Liver (tissue), 9 donors: ENCODE data around the gene PSMD1. TPM values are rescaled to one million over a fixed set of nuclear protein-coding genes. Genes with fewer than 3 reads are reported as not detected.

ENCODE experiments used
- DNase-seq: peaks from one replicate; pipeline ENCODE4 v3.0.0-alpha.2; 2017; ENCODE audit warnings: low spot score
- H3K27ac ChIP-seq, 2 donors: one replicate each; pipeline ENCODE4 v1.7.0; 2013; ENCODE audit warnings: inconsistent platforms in 2 of 2, low read length in 2 of 2, control low read depth in 1 of 2, low read depth in 1 of 2, mild to moderate bottlenecking in 1 of 2
- H3K27me3 ChIP-seq, 4 donors: one replicate each; pipeline versions ENCODE4 v1.6.1 to v1.7.0; 2013; ENCODE audit warnings: low read length in 3 of 4, inconsistent platforms in 1 of 4, mild to moderate bottlenecking in 1 of 4, moderate library complexity in 1 of 4; ENCODE audit not compliant: control insufficient read depth in 4 of 4, insufficient read depth in 4 of 4
- H3K36me3 ChIP-seq, 4 donors: one replicate each; pipeline versions ENCODE4 v1.6.1 to v1.7.0; 2013; ENCODE audit warnings: low read length in 3 of 4, mild to moderate bottlenecking in 3 of 4, low read depth in 1 of 4, moderate library complexity in 1 of 4; ENCODE audit not compliant: control insufficient read depth in 4 of 4, insufficient read depth in 3 of 4
- H3K4me1 ChIP-seq, 4 donors: one replicate each; pipeline versions ENCODE4 v1.6.1 to v1.7.0; 2013; ENCODE audit warnings: low read length in 3 of 4, mild to moderate bottlenecking in 3 of 4, moderate library complexity in 1 of 4; ENCODE audit not compliant: control insufficient read depth in 4 of 4, insufficient read depth in 4 of 4
- H3K4me3 ChIP-seq, 3 donors: one replicate each; pipeline versions ENCODE4 v1.6.1 to v1.7.0; 2013; ENCODE audit warnings: low read length in 3 of 3, control low read depth in 1 of 3, low read depth in 1 of 3, mild to moderate bottlenecking in 1 of 3
- H3K9ac ChIP-seq, 2 donors: one replicate each; pipeline ENCODE4 v1.7.0; 2013; ENCODE audit warnings: low read length in 2 of 2, mild to moderate bottlenecking in 2 of 2, moderate library complexity in 2 of 2, control low read depth in 1 of 2, low read depth in 1 of 2
- H3K9me3 ChIP-seq, 4 donors: one replicate each; pipeline versions ENCODE4 v1.6.1 to v1.7.0; 2013; ENCODE audit warnings: low read length in 3 of 4; ENCODE audit not compliant: control insufficient read depth in 4 of 4
- ATF3 ChIP-seq: IDR thresholded peaks from 2 replicates; pipeline ENCODE4 v1.6.1; 2016; ENCODE audit warnings: antibody characterized with exemption
- CTCF ChIP-seq: fragments of 150-350 bp; IDR thresholded peaks from 2 replicates; pipeline ENCODE4 v1.5.1; 2017; ENCODE audit warnings: improper control_type of control experiment, low read depth, low read length; ENCODE audit not compliant: missing input control
- FOXA1 ChIP-seq: IDR thresholded peaks from 2 replicates; pipeline ENCODE4 v1.6.1; 2016; ENCODE audit warnings: antibody characterized with exemption
- FOXA2 ChIP-seq: IDR thresholded peaks from 2 replicates; pipeline ENCODE4 v1.6.1; 2016; ENCODE audit warnings: antibody characterized with exemption
- GABPA ChIP-seq, 2 donors: IDR thresholded peaks in 1 of 2; conservative IDR thresholded peaks in 1 of 2; 2 replicates each; pipeline ENCODE4 v1.6.1; 2016; ENCODE audit warnings: antibody characterized with exemption in 2 of 2, mild to moderate bottlenecking in 1 of 2, moderate library complexity in 1 of 2
- HNF4A ChIP-seq, 2 donors: conservative IDR thresholded peaks; 2 replicates each; pipeline ENCODE4 v1.6.1; 2016; ENCODE audit warnings: antibody characterized with exemption in 2 of 2, mild to moderate bottlenecking in 2 of 2
- HNF4G ChIP-seq: IDR thresholded peaks from 2 replicates; pipeline ENCODE4 v1.6.1; 2016; ENCODE audit warnings: antibody characterized with exemption
- JUND ChIP-seq, 2 donors: IDR thresholded peaks; 2 replicates each; pipeline ENCODE4 v1.6.1; 2016; ENCODE audit warnings: antibody characterized with exemption in 2 of 2
- MAX ChIP-seq: IDR thresholded peaks from 2 replicates; pipeline ENCODE4 v1.6.1; 2016; ENCODE audit warnings: antibody characterized with exemption
- NR2F2 ChIP-seq: IDR thresholded peaks from 2 replicates; pipeline ENCODE4 v1.6.1; 2016; ENCODE audit warnings: antibody characterized with exemption
- RAD21 ChIP-seq, 2 donors: IDR thresholded peaks; 2 replicates each; pipeline ENCODE4 v1.6.1; 2016; ENCODE audit warnings: antibody characterized with exemption in 2 of 2, mild to moderate bottlenecking in 2 of 2
- REST ChIP-seq: IDR thresholded peaks from 2 replicates; pipeline ENCODE4 v1.6.1; 2016; ENCODE audit warnings: antibody characterized with exemption, mild to moderate bottlenecking
- RXRA ChIP-seq, 2 donors: IDR thresholded peaks; 2 replicates each; pipeline ENCODE4 v1.6.1; 2017 to 2018; ENCODE audit warnings: antibody characterized with exemption in 2 of 2, mild to moderate bottlenecking in 1 of 2
- SP1 ChIP-seq: IDR thresholded peaks from 2 replicates; pipeline ENCODE4 v1.6.1; 2018; ENCODE audit warnings: antibody characterized with exemption, mild to moderate bottlenecking
- TAF1 ChIP-seq: conservative IDR thresholded peaks from 2 replicates; pipeline ENCODE4 v1.6.1; 2016; ENCODE audit warnings: antibody characterized with exemption, mild to moderate bottlenecking
- YY1 ChIP-seq: IDR thresholded peaks from 2 replicates; pipeline ENCODE4 v1.6.1; 2016; ENCODE audit warnings: antibody characterized with exemption, mild to moderate bottlenecking
- ZBTB33 ChIP-seq: IDR thresholded peaks from 2 replicates; pipeline ENCODE4 v1.6.1; 2016; ENCODE audit warnings: antibody characterized with exemption
- WGBS: extraction: QIAGEN DNeasy Blood & Tissue Kit; methylation state at CpG from one replicate; pipeline ENCODE4 v1.1.7; 2013; 5-methylcytosine and 5-hydroxymethylcytosine counted together
- polyA plus RNA-seq, 2 donors: library from polyadenylated mRNA; stranded (reverse) in 1 of 2; unstranded in 1 of 2; fragments of 200-250 nt in 1 of 2; fragments of >200 nt in 1 of 2; fragmentation: Nextera tagmentation in 1 of 2; extraction: Ambion mirVana in 1 of 2; gene quantifications; one replicate each; pipeline versions ENCODE4 v1.2.1 to v1.2.3, GENCODE V29; 2013 to 2015
- total RNA-seq, 2 donors: library from RNA; depleted of rRNA; stranded (reverse); fragments of >200 nt; gene quantifications; one replicate each; pipeline ENCODE4 v1.2.3, GENCODE V29; 2014
- donor health status: healthy.
- donor health status: healthy.
- donor health status: healthy.
- donor health status: healthy.
- donor health status: healthy.

The PSMD1 gene
- total and polyA plus RNA-seq, 4 donors: 31.7 to 83.3 (median 68.1) TPM

GRCh38 chr2:231213931-231214642 lies 157.4 kb downstream of the PSMD1 start:
- no peak for TF ChIP-seq FOXA1
- TF ChIP-seq HNF4A (conservative IDR thresholded peaks at IDR 0.05): no peak
- no peak for TF ChIP-seq SP1
- TF ChIP-seq FOXA2: no peak
- no peak for TF ChIP-seq ZBTB33
- no peak for TF ChIP-seq GABPA (IDR thresholded peaks at IDR 0.05 in 1 of 2, conservative IDR thresholded peaks at IDR 0.05 in 1 of 2)
- no peak for TF ChIP-seq YY1
- no peak for TF ChIP-seq REST
- TF ChIP-seq RXRA (IDR thresholded peaks at IDR 0.05): no peak
- no peak for TF ChIP-seq HNF4G
- no peak for TF ChIP-seq TAF1
- no peak for TF ChIP-seq CTCF
- TF ChIP-seq MAX: no peak
- TF ChIP-seq ATF3: no peak
- TF ChIP-seq NR2F2: no peak
- no peak overlapping the region for H3K4me3 ChIP-seq
- H3K4me1 ChIP-seq: no peaks in the 10 kb centered on the region
- no peak for DNase-seq
- no peaks in the 10 kb centered on the region for H3K9me3 ChIP-seq
- 87% methylated on average over 6 of the region's 6 CpGs for WGBS
- H3K27me3 ChIP-seq: no peaks in the 10 kb centered on the region
- no peak overlapping the region for H3K27ac ChIP-seq
- no peak overlapping the region for H3K9ac ChIP-seq
- H3K36me3 ChIP-seq: peaks cover 0 to 2% (median under 1%) of the 10 kb centered on the region in 4 donors

- Histone ChIP-seq H3K27me3 (no peaks in the 10 kb centered on the region), H3K9me3 (no peaks in the 10 kb centered on the region), H3K36me3 (peaks cover 0 to 2% (median 0%) of the 10 kb centered on the region in 4 donors), H3K4me1 (no peaks in the 10 kb centered on the region), H3K4me3 (no peak overlapping the region), H3K27ac (no peak overlapping the region), H3K9ac (no peak overlapping the region)
- WGBS: 95% methylated on average over 3 of the region's 3 CpGs
- DNase-seq: no peak
- TF ChIP-seq MAX: no peak
- TF ChIP-seq CTCF: no peak
- TF ChIP-seq ATF3: no peak
- TF ChIP-seq YY1: no peak
- no peak for TF ChIP-seq HNF4A (conservative IDR thresholded peaks at IDR 0.05)
- no peak for TF ChIP-seq RAD21 (IDR thresholded peaks at IDR 0.05)
- no peak for TF ChIP-seq ZBTB33
- no peak for TF ChIP-seq FOXA2
- no peak for TF ChIP-seq HNF4G
- TF ChIP-seq TAF1: no peak
- TF ChIP-seq JUND (IDR thresholded peaks at IDR 0.05): no peak
- TF ChIP-seq RXRA (IDR thresholded peaks at IDR 0.05): no peak
- TF ChIP-seq FOXA1: no peak
Observed at GRCh38 chr2:231218366-231218765, 161.7 kb downstream of the PSMD1 start.
